ENCODE results near the gene POLN. TPM values are rescaled to one million over a fixed set of nuclear protein-coding genes. Genes with fewer than 3 reads are reported as not detected.

The POLN gene
- 1.8 and 4.8 TPM in 2 replicates for total RNA-seq (2014; rRNA removed; shearing (Covaris generic))
- 1.8 and 4.0 TPM in 2 replicates for polyA plus RNA-seq (2016; fragmentation: Nextera tagmentation; extraction: Ambion mirVana)
- long read RNA-seq, partial matches to known transcripts, result 0 of 1 reads
- long read RNA-seq, other reads (novel, unspliced or antisense), result 1 of 1 reads

DNA sequence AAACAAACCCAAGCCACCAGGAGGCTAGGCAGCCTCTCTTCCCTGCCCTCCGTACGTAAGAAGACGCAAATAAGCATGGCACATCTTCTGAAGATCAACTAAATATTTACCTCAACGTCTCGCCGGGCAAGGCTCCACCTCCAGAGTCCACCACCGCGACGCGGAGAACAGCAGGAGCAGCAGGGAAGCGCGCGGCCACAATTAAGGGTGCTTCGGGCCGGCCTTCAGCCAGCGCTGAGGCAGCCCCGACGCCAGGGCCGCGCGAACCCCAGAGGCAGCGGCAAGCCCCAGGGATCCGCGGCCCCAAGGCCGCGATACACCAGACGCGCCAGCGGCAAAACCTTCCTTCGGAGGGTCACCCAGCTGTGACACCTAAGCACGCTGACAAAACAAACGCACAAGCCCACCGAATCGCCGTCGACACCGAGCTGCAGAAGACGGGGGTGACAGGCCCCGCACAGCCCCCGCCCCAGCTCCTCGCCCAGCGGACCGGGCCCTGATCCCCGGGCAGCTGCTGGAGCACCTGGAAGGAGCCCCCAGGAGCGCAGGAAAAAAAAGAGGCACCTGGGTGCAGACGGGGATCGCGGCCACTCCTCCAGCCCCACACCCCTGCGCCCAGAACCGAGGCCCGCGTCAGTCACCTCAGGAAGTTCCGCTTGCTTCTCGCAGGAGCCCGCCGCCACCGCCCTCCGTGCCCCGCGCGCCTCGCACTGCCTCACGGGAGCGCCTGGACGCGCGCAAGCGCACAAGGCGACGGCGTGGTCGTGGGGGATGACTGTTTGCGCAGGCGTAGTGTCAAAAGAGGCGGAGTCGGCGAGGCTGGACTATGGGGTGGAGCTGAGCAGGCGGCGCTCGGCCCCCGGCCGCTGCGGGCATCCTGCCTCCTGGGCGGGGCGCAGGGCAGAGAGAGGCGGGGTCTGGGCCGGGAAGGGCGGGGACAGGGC is at the start of gene POLN, which contains the start of gene HAUS3:
TSS of gene POLN (minus strand) at position 712 of the 944 bp plus-strand sequence. CDS start 12,890 bp downstream, outside the sequence.
TSS of gene HAUS3 (minus strand) at position 712 of the 944 bp plus-strand sequence. CDS start 1,175 bp downstream, outside the sequence.
- Histone ChIP-seq H3K4me1 (ENCODE audit: insufficient read depth) (peaks cover 22% of the 10 kb centered on the region), H3K4me2 (peak within 1 kb of the TSS; percentile 81), H3K27ac (ENCODE audit: low read depth) (no peak within 1 kb of the TSS), H2AFZ (peak within 1 kb of the TSS; percentile 89; the same call in 1 of the 2 replicates), H3K79me2 (replicated peaks; ENCODE audit: insufficient read depth) (peaks cover 44% of the 10 kb centered on the region), H3K27me3 (ENCODE audit: insufficient read depth) (no peaks in the 10 kb centered on the region), H3K9me2 (ENCODE audit: insufficient read depth) (no peaks in the 10 kb centered on the region), H3K36me3 (ENCODE audit: insufficient read depth) (no peaks in the 10 kb centered on the region; the same call in 1 of the 2 replicates), H3F3A (replicated peaks; ENCODE audit: low read depth) (no peaks in the 10 kb centered on the region), H3K4me3 (peak within 1 kb of the TSS; percentile 86), H4K20me1 (replicated peaks; ENCODE audit: insufficient read depth) (peaks cover 27% of the 10 kb centered on the region)
- H3K36me3 Mint-ChIP-seq (ENCODE audit: low read depth), result peaks cover 22% of the 10 kb centered on the region
- DNase-seq (ENCODE audit: low spot score), result peak; percentile 98
- peak within 1 kb of the TSS; percentile 92 for H3K4me3 Mint-ChIP-seq
- peak; percentile 84 for ATAC-seq
- H3K9me3 Mint-ChIP-seq, result peaks cover 24% of the 10 kb centered on the region
- TF ChIP-seq CREB1 (CRISPR knock-in tag; IDR thresholded peaks at IDR 0.05; ENCODE audit: low read depth) (no peak), POLR2AphosphoS5 (IDR thresholded peaks at IDR 0.05; ENCODE audit: low read depth) (peak; percentile 97), ZNF331 (CRISPR knock-in tag; IDR thresholded peaks at IDR 0.05; ENCODE audit: low read depth) (no peak)
- TF ChIP-seq, protein P1, sequence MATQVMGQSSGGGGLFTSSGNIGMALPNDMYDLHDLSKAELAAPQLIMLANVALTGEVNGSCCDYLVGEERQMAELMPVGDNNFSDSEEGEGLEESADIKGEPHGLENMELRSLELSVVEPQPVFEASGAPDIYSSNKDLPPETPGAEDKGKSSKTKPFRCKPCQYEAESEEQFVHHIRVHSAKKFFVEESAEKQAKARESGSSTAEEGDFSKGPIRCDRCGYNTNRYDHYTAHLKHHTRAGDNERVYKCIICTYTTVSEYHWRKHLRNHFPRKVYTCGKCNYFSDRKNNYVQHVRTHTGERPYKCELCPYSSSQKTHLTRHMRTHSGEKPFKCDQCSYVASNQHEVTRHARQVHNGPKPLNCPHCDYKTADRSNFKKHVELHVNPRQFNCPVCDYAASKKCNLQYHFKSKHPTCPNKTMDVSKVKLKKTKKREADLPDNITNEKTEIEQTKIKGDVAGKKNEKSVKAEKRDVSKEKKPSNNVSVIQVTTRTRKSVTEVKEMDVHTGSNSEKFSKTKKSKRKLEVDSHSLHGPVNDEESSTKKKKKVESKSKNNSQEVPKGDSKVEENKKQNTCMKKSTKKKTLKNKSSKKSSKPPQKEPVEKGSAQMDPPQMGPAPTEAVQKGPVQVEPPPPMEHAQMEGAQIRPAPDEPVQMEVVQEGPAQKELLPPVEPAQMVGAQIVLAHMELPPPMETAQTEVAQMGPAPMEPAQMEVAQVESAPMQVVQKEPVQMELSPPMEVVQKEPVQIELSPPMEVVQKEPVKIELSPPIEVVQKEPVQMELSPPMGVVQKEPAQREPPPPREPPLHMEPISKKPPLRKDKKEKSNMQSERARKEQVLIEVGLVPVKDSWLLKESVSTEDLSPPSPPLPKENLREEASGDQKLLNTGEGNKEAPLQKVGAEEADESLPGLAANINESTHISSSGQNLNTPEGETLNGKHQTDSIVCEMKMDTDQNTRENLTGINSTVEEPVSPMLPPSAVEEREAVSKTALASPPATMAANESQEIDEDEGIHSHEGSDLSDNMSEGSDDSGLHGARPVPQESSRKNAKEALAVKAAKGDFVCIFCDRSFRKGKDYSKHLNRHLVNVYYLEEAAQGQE (IDR thresholded peaks at IDR 0.05; ENCODE audit: unreplicated experiment), result no peak
- TF ChIP-seq, protein P2, sequence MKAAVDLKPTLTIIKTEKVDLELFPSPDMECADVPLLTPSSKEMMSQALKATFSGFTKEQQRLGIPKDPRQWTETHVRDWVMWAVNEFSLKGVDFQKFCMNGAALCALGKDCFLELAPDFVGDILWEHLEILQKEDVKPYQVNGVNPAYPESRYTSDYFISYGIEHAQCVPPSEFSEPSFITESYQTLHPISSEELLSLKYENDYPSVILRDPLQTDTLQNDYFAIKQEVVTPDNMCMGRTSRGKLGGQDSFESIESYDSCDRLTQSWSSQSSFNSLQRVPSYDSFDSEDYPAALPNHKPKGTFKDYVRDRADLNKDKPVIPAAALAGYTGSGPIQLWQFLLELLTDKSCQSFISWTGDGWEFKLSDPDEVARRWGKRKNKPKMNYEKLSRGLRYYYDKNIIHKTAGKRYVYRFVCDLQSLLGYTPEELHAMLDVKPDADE (IDR thresholded peaks at IDR 0.05), result peak; percentile 62; the same call in 1 of the 2 replicates
- H3K27ac Mint-ChIP-seq, result 0 out of 2 replicates have a peak within 1 kb of the TSS, but pooled peaks have one; percentile 82
- peaks cover 8% of the 10 kb centered on the region for H3K27me3 Mint-ChIP-seq (ENCODE audit: insufficient read depth, low read depth, poor library complexity)
- peaks cover 25% of the 10 kb centered on the region for H3K4me1 Mint-ChIP-seq

DNA sequence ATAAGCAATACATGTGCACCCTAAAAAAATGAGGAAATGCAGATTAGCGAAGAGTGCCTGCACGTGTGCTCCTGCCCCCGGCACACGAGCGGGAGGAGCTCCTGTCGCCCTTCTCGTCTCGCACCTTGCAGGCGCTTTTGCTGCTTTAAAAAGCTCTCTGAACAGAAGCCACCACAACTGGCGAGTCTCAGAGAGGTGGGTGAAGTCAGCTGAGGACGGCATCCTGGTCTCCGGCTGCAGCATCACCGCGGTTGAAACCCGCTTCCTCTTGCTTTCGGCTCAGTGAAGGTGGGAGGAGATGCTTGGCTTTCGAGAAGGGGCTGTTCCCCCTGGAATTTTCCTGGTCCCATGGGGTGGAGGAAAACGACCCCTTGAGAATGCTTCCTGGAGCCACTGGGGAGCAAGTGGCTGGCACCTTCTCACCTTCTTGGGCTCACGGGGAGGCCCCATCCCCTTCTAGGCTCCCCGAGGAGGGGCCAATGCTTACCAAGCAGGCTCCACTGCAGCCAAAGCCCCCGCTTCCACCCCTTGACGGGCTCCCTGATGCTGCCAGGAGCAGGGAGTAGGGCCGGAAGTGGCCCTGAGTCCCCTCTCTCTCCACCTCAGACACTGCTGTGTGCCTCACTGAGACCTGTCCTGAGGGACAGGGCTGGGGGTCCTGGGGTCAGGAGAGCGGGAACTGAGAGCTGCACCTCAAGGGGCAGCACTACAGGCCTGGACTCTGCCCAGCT is 49.2 kb upstream of the POLN start:
- H3K36me3 ChIP-seq (ENCODE audit: insufficient read depth), result no peaks in the 10 kb centered on the region
- no peaks in the 10 kb centered on the region for H3F3A ChIP-seq (replicated peaks; ENCODE audit: low read depth)
- H3K4me1 Mint-ChIP-seq, result peaks cover 13% of the 10 kb centered on the region
- no peaks in the 10 kb centered on the region; the same call in 2 of the 3 replicates for H3K36me3 Mint-ChIP-seq (ENCODE audit: low read depth)
- H3K27ac Mint-ChIP-seq, result no peak overlapping the region
- H3K27me3 ChIP-seq (ENCODE audit: insufficient read depth), result no peaks in the 10 kb centered on the region
- H3K4me2 ChIP-seq, result no peak overlapping the region
- H3K4me3 ChIP-seq, result no peak overlapping the region
- no peaks in the 10 kb centered on the region for H4K20me1 ChIP-seq (replicated peaks; ENCODE audit: insufficient read depth)
- no peak for DNase-seq (ENCODE audit: low spot score)
- H3K9me2 ChIP-seq (ENCODE audit: insufficient read depth), result no peaks in the 10 kb centered on the region
- no peaks in the 10 kb centered on the region for H3K79me2 ChIP-seq (replicated peaks; ENCODE audit: insufficient read depth)
- no peak overlapping the region for H3K4me3 Mint-ChIP-seq
- no peak overlapping the region for H2AFZ ChIP-seq
- no peak overlapping the region for H3K27ac ChIP-seq (ENCODE audit: low read depth)
- H3K9me3 Mint-ChIP-seq, result peaks cover 3% of the 10 kb centered on the region; the same call in 1 of the 3 replicates
- H3K27me3 Mint-ChIP-seq (ENCODE audit: insufficient read depth, low read depth, poor library complexity), result peaks cover 14% of the 10 kb centered on the region
- no peaks in the 10 kb centered on the region for H3K4me1 ChIP-seq (ENCODE audit: insufficient read depth)
- no peak for ATAC-seq
- TF ChIP-seq EZH2 (IDR thresholded peaks at IDR 0.05; ENCODE audit: low read depth, unreplicated experiment), result no peak
- TF ChIP-seq ZNF114 (CRISPR knock-in tag; IDR thresholded peaks at IDR 0.05), result no peak
